Measurements from ENCODE around the gene RAD51B. TPM values are rescaled to one million over a fixed set of nuclear protein-coding genes. Genes with fewer than 3 reads are reported as not detected.

The RAD51B gene
- total RNA-seq, 1 experiment from 2014 or later = 8.5 TPM

- CTCF ChIA-PET = no interaction called here
- in situ Hi-C loops (cut with HindIII; ENCODE audit: low pct_unique_long_range_greater_than_20kb, low sequenced_read_pairs) = no loop called here
- no peak for DNase-seq (ENCODE audit: low read depth, low spot score)
- no peak for ATAC-seq
- H3K27ac ChIP-seq (ENCODE audit: low read length) = no peak overlapping the region
- intact Hi-C loops (cut with micrococcal nuclease; ENCODE audit: unreplicated experiment) = no loop called here
- no peak overlapping the region for H3K4me3 ChIP-seq (ENCODE audit: low read depth in 2 of 2, low read length in 2 of 2)
- H3K27me3 ChIP-seq (ENCODE audit: control insufficient read depth, insufficient read depth, low read length) = no peaks in the 10 kb centered on the region
- BruUV-seq (replicated peaks) = no TSS peak
- POLR2A ChIA-PET = no interaction called here
- H3K4me1 ChIP-seq (ENCODE audit: control insufficient read depth, insufficient read depth, low read length) = no peaks in the 10 kb centered on the region
- no peaks in the 10 kb centered on the region for H3K9me3 ChIP-seq (ENCODE audit: control insufficient read depth, insufficient read depth, low read depth, low read length)
- TF ChIP-seq CTCF (IDR thresholded peaks at IDR 0.05) (no peak), TCF7L2 (IDR thresholded peaks at IDR 0.05; ENCODE audit: low read depth, low read length) (no peak), POLR2AphosphoS5 (IDR thresholded peaks at IDR 0.05; ENCODE audit: low read depth, low read length) (no peak), SIN3A (IDR thresholded peaks at IDR 0.05; ENCODE audit: borderline replicate concordance, insufficient read depth, low read depth, low read length) (no peak), REST (IDR thresholded peaks at IDR 0.05; ENCODE audit: insufficient read depth in 1 of 2, low read depth in 2 of 2, low read length in 1 of 2) (no peak)
- H3K36me3 ChIP-seq (ENCODE audit: control insufficient read depth, insufficient read depth, low read length) = no peaks in the 10 kb centered on the region
These were observed 910.8 kb downstream of the RAD51B start for GRCh38 chr14:68730348-68730747.

- in situ Hi-C loops (cut with HindIII; ENCODE audit: low pct_unique_long_range_greater_than_20kb, low sequenced_read_pairs) (no loop called here), intact Hi-C loops (cut with micrococcal nuclease; ENCODE audit: unreplicated experiment) (no loop called here)
- DNase-seq (ENCODE audit: low read depth, low spot score) = no peak
- H3K36me3 ChIP-seq (ENCODE audit: control insufficient read depth, insufficient read depth, low read length) = no peaks in the 10 kb centered on the region
- ChIA-PET CTCF (no interaction called here), POLR2A (no interaction called here)
- H3K27me3 ChIP-seq (ENCODE audit: control insufficient read depth, insufficient read depth, low read length) = no peaks in the 10 kb centered on the region
- no peak overlapping the region for H3K4me3 ChIP-seq (ENCODE audit: low read depth in 2 of 2, low read length in 2 of 2)
- H3K9me3 ChIP-seq (ENCODE audit: control insufficient read depth, insufficient read depth, low read depth, low read length) = no peaks in the 10 kb centered on the region
- no TSS peak for BruUV-seq (replicated peaks)
- H3K4me1 ChIP-seq (ENCODE audit: control insufficient read depth, insufficient read depth, low read length) = no peaks in the 10 kb centered on the region
- H3K27ac ChIP-seq (ENCODE audit: low read length) = no peak overlapping the region
- ATAC-seq = no peak
- TF ChIP-seq REST (IDR thresholded peaks at IDR 0.05; ENCODE audit: insufficient read depth in 1 of 2, low read depth in 2 of 2, low read length in 1 of 2) (no peak), CTCF (IDR thresholded peaks at IDR 0.05) (no peak), POLR2AphosphoS5 (IDR thresholded peaks at IDR 0.05; ENCODE audit: low read depth, low read length) (no peak)
These were observed 911.3 kb downstream of the RAD51B start for GRCh38 chr14:68730811-68731425.
